ENCODE measurements around the gene NOX4.
"Not testable (repeated sequence)": the region's sequence is repeated elsewhere in the genome, so short reads cannot be mapped to it uniquely, and the experiment has no call there.

- not testable (repeated sequence) for TF ChIP-seq EZH2 (IDR thresholded peaks at IDR 0.05; ENCODE audit: low read depth); CTCF (conservative IDR thresholded peaks at IDR 0.05)
Measured at GRCh38 chr11:89408441-89408840, 82.7 kb downstream of the NOX4 start.

Measured in PC-9 (cell line).